ENCODE results near the gene GTPBP4. TPM values are rescaled to one million over a fixed set of nuclear protein-coding genes. Genes with fewer than 3 reads are reported as not detected.

The GTPBP4 gene
- total RNA-seq, 2 experiments from 2014 or later, result 119 to 128 TPM

- ATAC-seq, result no peak
- ChIA-PET POLR2A (interaction anchor here (0.6 to 1.6 kb wide), 3 partner anchors 15 to 78 kb away, joined by 3 read pairs; partner anchors contain the start of gene IDI1), CTCF (no interaction called here)
- H3K27ac Mint-ChIP-seq, result no peak overlapping the region
- H3K36me3 Mint-ChIP-seq (ENCODE audit: low read depth), result no peaks in the 10 kb centered on the region
- DNase-seq, result no peak
- no peak overlapping the region for H3K4me3 Mint-ChIP-seq
- peaks cover 3% of the 10 kb centered on the region for H3K9me3 Mint-ChIP-seq
- H3K27me3 Mint-ChIP-seq, result peaks cover 10% of the 10 kb centered on the region
- no peak for TF ChIP-seq CTCF (IDR thresholded peaks at IDR 0.05)
- H3K4me1 Mint-ChIP-seq (ENCODE audit: low read depth), result peaks cover 6% of the 10 kb centered on the region
- intact Hi-C loops (cut with micrococcal nuclease), result no loop called here
Observed at GRCh38 chr10:970311-971149, 17.7 kb upstream of the GTPBP4 start.

- peaks cover 6% of the 10 kb centered on the region for H3K4me1 Mint-ChIP-seq (ENCODE audit: low read depth)
- peaks cover 10% of the 10 kb centered on the region for H3K27me3 Mint-ChIP-seq
- no peak for TF ChIP-seq CTCF (IDR thresholded peaks at IDR 0.05)
- POLR2A ChIA-PET, result interaction anchor here (0.7 kb wide), 1 partner anchor 14 kb away, joined by 3 read pairs; no protein-coding TSS in a partner anchor
- H3K9me3 Mint-ChIP-seq, result peaks cover 2% of the 10 kb centered on the region
- no peaks in the 10 kb centered on the region for H3K36me3 Mint-ChIP-seq (ENCODE audit: low read depth)
- ATAC-seq, result no peak
- CTCF ChIA-PET, result no interaction called here
- no peak for DNase-seq
- intact Hi-C loops (cut with micrococcal nuclease), result no loop called here
- H3K27ac Mint-ChIP-seq, result no peak overlapping the region
- H3K4me3 Mint-ChIP-seq, result no peak overlapping the region
Observed at GRCh38 chr10:971150-971542, 17.1 kb upstream of the GTPBP4 start.

GRCh38 chr10:971613-972012, 16.6 kb upstream of the GTPBP4 start:
- H3K27me3 Mint-ChIP-seq, result peaks cover 10% of the 10 kb centered on the region
- no peak for TF ChIP-seq CTCF (IDR thresholded peaks at IDR 0.05)
- no peak for DNase-seq
- intact Hi-C loops (cut with micrococcal nuclease), result no loop called here
- H3K4me3 Mint-ChIP-seq, result no peak overlapping the region
- H3K4me1 Mint-ChIP-seq (ENCODE audit: low read depth), result peaks cover 6% of the 10 kb centered on the region
- CTCF ChIA-PET, result no interaction called here
- peaks cover 3% of the 10 kb centered on the region for H3K9me3 Mint-ChIP-seq
- ATAC-seq, result no peak
- no peaks in the 10 kb centered on the region for H3K36me3 Mint-ChIP-seq (ENCODE audit: low read depth)
- POLR2A ChIA-PET, result interaction anchor here (0.7 kb wide), 1 partner anchor 14 kb away, joined by 3 read pairs; no protein-coding TSS in a partner anchor
- no peak overlapping the region for H3K27ac Mint-ChIP-seq

GRCh38 chr10:972763-973162, 15.5 kb upstream of the GTPBP4 start:
- ChIA-PET CTCF (no interaction called here), POLR2A (no interaction called here)
- DNase-seq, result no peak
- Mint-ChIP-seq H3K4me3 (no peak overlapping the region), H3K9me3 (peaks cover 3% of the 10 kb centered on the region), H3K36me3 (ENCODE audit: low read depth) (peaks cover 2% of the 10 kb centered on the region), H3K4me1 (ENCODE audit: low read depth) (no peaks in the 10 kb centered on the region), H3K27me3 (peaks cover 9% of the 10 kb centered on the region), H3K27ac (no peak overlapping the region)
- no peak for ATAC-seq
- TF ChIP-seq CTCF (IDR thresholded peaks at IDR 0.05), result no peak
- intact Hi-C loops (cut with micrococcal nuclease), result no loop called here

- CTCF ChIA-PET, result no interaction called here
- POLR2A ChIA-PET, result no interaction called here
- H3K36me3 Mint-ChIP-seq (ENCODE audit: low read depth), result peaks cover 8% of the 10 kb centered on the region
Observed at GRCh38 chr10:974038-974784, 14.0 kb upstream of the GTPBP4 start.

More at GRCh38 chr10:974038-974784, 14.0 kb upstream of the GTPBP4 start:
- Mint-ChIP-seq H3K9me3 (peaks cover 9% of the 10 kb centered on the region), H3K4me1 (ENCODE audit: low read depth) (no peaks in the 10 kb centered on the region), H3K4me3 (no peak overlapping the region), H3K27me3 (peaks cover 2% of the 10 kb centered on the region), H3K27ac (no peak overlapping the region)
- ATAC-seq (no peak), DNase-seq (no peak)
- TF ChIP-seq CTCF (IDR thresholded peaks at IDR 0.05), result no peak
- intact Hi-C loops (cut with micrococcal nuclease), result no loop called here
